ENCODE data around the gene USH2A. TPM values are rescaled to one million over a fixed set of nuclear protein-coding genes. Genes with fewer than 3 reads are reported as not detected.
"Not testable (repeated sequence)": the region's sequence is repeated elsewhere in the genome, so short reads cannot be mapped to it uniquely, and the experiment has no call there.

USH2A gene
- total RNA-seq, 2 experiments from 2014 or later: not detected

GRCh38 chr1:216154063-216154462 is 269.2 kb downstream of the USH2A start:
- intact Hi-C loops (cut with micrococcal nuclease): no loop called here
- Mint-ChIP-seq H3K9me3 (peaks cover 5% of the 10 kb centered on the region), H3K27me3 (no peaks in the 10 kb centered on the region), H3K4me3 (no peak overlapping the region), H3K27ac (no peak overlapping the region), H3K36me3 (ENCODE audit: low read depth) (no peaks in the 10 kb centered on the region), H3K4me1 (ENCODE audit: low read depth) (no peaks in the 10 kb centered on the region)
- CTCF ChIA-PET: no interaction called here
- TF ChIP-seq CTCF (IDR thresholded peaks at IDR 0.05): no peak
- POLR2A ChIA-PET: no interaction called here
- no peak for ATAC-seq
- no peak for DNase-seq

- Mint-ChIP-seq H3K27me3 (no peaks in the 10 kb centered on the region), H3K27ac (no peak overlapping the region), H3K4me1 (ENCODE audit: low read depth) (no peaks in the 10 kb centered on the region), H3K4me3 (no peak overlapping the region), H3K9me3 (peaks cover 5% of the 10 kb centered on the region), H3K36me3 (ENCODE audit: low read depth) (no peaks in the 10 kb centered on the region)
- TF ChIP-seq CTCF (IDR thresholded peaks at IDR 0.05): no peak
- no peak for ATAC-seq
- POLR2A ChIA-PET: no interaction called here
- CTCF ChIA-PET: no interaction called here
- intact Hi-C loops (cut with micrococcal nuclease): no loop called here
- DNase-seq: no peak
These were observed 270.1 kb downstream of the USH2A start for GRCh38 chr1:216153130-216153529.

- ATAC-seq; DNase-seq; H3K27ac Mint-ChIP-seq; H3K4me3 Mint-ChIP-seq; intact Hi-C loops (cut with micrococcal nuclease); H3K36me3 Mint-ChIP-seq (ENCODE audit: low read depth); H3K9me3 Mint-ChIP-seq; CTCF ChIA-PET; H3K4me1 Mint-ChIP-seq (ENCODE audit: low read depth); POLR2A ChIA-PET; H3K27me3 Mint-ChIP-seq: not testable (repeated sequence)
These were observed 277.7 kb downstream of the USH2A start for GRCh38 chr1:216145451-216146018.

GRCh38 chr1:216144661-216145450 is 278.4 kb downstream of the USH2A start:
- no peaks in the 10 kb centered on the region for H3K36me3 Mint-ChIP-seq (ENCODE audit: low read depth)
- no peaks in the 10 kb centered on the region for H3K27me3 Mint-ChIP-seq
- no peak overlapping the region for H3K27ac Mint-ChIP-seq
- DNase-seq (no peak), ATAC-seq (no peak)
- H3K4me1 Mint-ChIP-seq (ENCODE audit: low read depth): no peaks in the 10 kb centered on the region
- ChIA-PET CTCF (no interaction called here), POLR2A (no interaction called here)
- H3K4me3 Mint-ChIP-seq: no peak overlapping the region
- intact Hi-C loops (cut with micrococcal nuclease): no loop called here
- TF ChIP-seq CTCF (IDR thresholded peaks at IDR 0.05): no peak
- no peaks in the 10 kb centered on the region for H3K9me3 Mint-ChIP-seq

GRCh38 chr1:216142921-216143320 is 280.3 kb downstream of the USH2A start:
- Mint-ChIP-seq H3K4me3 (no peak overlapping the region), H3K27me3 (no peaks in the 10 kb centered on the region), H3K4me1 (ENCODE audit: low read depth) (no peaks in the 10 kb centered on the region), H3K36me3 (ENCODE audit: low read depth) (no peaks in the 10 kb centered on the region), H3K27ac (no peak overlapping the region), H3K9me3 (peaks cover 2% of the 10 kb centered on the region)
- TF ChIP-seq CTCF (IDR thresholded peaks at IDR 0.05): no peak
- intact Hi-C loops (cut with micrococcal nuclease): no loop called here
- ChIA-PET POLR2A (interaction anchor here (0.6 kb wide), 1 partner anchor 724 kb away, joined by 3 read pairs; no protein-coding TSS in a partner anchor), CTCF (no interaction called here)
- ATAC-seq (no peak), DNase-seq (no peak)
